Measurements from ENCODE around the gene FOXP1.

The FOXP1 gene

GRCh38 chr3:71583566-71584393, at the start of gene FOXP1:
TSS of gene FOXP1 (minus strand) at chr3:71583728. CDS start at chr3:71198381, 385,347 bp downstream.
- in situ Hi-C loops (cut with MboI; ENCODE audit: low sequenced_read_pairs): no loop called here

GRCh38 chr3:71629711-71630110, 46.2 kb upstream of the FOXP1 start:
- in situ Hi-C loops (cut with MboI; ENCODE audit: low sequenced_read_pairs): no loop called here

GRCh38 chr3:71629289-71629688, 45.8 kb upstream of the FOXP1 start:
- in situ Hi-C loops (cut with MboI; ENCODE audit: low sequenced_read_pairs): no loop called here

DNA sequence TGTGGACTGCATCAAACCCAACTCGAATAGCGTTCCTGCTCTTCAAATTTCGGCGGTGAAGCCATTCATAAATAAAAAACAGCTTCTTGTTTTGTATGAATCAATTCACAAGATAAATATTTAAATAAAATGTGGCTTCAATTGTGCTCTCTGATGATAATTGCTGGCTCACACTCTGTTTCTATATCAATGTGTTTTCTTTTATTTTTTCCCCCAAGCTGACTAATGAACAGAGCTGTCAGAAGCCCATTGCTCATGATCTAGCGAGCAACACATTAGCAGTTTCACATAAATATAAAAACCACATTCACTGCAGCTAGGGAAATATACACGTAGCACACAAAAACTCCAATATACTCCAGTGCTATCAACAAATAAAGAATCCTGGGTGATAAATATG, 45.0 kb upstream of the FOXP1 start:
- in situ Hi-C loops (cut with MboI; ENCODE audit: low sequenced_read_pairs): no loop called here

DNA sequence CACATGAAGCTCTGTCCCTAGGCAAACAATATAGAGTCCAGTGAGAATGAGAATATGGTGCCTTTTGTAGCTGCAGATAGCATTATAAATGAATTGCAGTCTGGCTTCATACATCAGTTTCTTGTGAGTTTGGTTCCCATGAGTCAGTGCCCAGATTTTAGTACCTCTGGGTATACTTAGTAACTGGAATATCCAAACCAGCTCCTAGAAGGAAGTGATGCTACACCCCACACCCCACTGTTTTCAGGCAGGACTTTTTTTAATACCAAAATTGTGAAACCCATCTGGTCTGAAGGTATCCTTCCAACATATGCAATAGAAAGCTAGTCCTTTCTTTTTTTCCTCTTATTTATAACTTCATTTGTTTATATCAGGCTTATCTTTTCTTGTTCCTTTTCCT, 42.1 kb upstream of the FOXP1 start:
- in situ Hi-C loops (cut with MboI; ENCODE audit: low sequenced_read_pairs): no loop called here

- in situ Hi-C loops (cut with MboI; ENCODE audit: low sequenced_read_pairs): no loop called here
These were observed 38.5 kb upstream of the FOXP1 start for GRCh38 chr3:71621825-71622537.

DNA sequence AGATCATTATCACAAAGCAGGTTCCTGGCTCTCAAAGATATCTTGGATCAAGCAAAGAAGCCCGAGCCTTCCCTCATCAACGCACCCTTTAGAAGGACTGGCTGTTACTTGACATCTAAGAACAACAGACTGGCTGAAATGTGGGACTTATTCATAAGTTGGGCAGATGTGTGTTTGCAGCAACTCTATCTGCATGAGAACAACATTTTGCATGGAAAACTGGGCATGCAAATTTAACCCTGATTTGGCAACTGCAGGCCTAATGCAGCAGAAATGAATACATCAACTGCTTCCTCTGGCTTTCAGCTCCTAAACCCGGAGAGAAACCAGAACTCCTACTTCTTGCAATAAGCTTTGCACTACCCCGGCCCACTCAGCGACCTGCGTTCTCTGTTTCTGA, 35.0 kb upstream of the FOXP1 start:
- in situ Hi-C loops (cut with MboI; ENCODE audit: low sequenced_read_pairs): no loop called here

GRCh38 chr3:71616571-71617021, 33.1 kb upstream of the FOXP1 start:
- in situ Hi-C loops (cut with MboI; ENCODE audit: low sequenced_read_pairs): no loop called here

DNA sequence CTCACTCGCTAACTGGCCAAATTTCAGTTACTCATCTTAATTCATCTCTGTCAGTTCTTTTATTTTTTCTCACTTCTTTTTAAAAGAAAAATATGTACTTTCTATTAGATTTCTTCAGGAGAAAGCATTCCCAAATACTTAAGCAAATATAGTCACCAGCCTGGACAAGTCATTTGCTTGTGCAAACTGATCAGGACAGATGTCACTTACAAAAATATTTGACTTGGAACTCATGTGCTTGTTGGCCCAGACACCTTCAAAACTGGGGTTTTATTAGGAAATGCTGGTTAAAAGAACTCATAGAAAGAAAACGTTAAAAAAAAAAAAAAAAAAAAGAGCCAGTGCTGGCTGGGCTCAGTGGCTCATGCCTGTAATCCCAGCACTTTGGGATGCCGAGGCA, 31.3 kb upstream of the FOXP1 start:
- in situ Hi-C loops (cut with MboI; ENCODE audit: low sequenced_read_pairs): no loop called here

DNA sequence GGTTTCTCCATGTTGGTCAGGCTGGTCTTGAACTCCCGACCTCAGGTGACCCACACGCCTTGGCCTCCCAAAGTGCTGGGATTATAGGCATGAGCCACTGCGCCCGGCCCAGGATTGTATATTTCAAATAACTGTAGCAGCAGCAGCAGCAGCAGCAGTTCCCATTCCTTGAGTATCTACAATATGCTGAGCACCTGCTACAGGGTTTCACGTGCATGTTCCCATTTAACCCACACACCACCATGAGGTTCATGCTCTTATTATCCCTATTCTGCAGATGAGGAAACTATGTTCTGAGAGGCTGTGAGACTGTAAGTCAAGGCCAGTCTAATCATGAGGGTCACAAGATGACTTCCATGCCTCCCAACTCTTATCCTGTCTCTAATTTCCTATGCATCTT, 30.9 kb upstream of the FOXP1 start:
- in situ Hi-C loops (cut with MboI; ENCODE audit: low sequenced_read_pairs): no loop called here

DNA sequence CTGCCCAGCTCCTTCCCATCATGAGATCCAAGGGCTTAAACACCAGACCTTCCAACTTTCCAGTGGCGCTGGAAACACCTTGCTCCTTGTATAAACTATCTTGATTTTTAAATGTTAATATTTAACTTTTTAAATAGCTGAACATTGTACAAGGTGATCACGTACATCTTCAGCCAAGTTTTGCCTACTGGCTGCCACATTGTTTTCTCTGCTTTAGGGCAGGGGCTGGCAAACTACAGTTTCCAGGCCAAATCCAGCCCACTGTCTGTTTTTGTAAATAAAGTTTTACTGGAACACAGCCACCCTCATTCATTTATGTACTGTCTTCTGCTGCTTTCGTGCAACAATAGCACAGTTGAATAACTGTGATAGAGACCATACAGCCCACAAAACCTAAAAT, 27.6 kb upstream of the FOXP1 start:
- in situ Hi-C loops (cut with MboI; ENCODE audit: low sequenced_read_pairs): no loop called here

DNA sequence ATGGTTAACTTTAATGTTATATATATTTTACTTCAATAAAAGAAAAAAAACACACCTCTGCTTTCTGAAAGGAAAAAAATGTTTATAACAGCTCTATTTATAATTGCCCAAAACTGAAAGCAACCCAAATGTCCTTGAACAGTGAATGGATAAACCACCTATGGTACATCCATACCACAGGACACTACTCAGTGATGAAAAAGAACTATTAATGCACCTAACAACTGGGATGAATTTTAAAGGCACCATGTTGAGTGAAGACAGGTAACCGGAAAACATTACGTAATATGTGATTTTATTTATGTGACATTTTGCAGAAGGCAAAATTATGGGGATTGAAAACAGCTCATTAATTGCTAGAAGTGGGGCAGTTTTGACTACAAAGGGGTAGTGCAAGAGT, 23.8 kb upstream of the FOXP1 start:
- in situ Hi-C loops (cut with MboI; ENCODE audit: low sequenced_read_pairs): no loop called here

DNA sequence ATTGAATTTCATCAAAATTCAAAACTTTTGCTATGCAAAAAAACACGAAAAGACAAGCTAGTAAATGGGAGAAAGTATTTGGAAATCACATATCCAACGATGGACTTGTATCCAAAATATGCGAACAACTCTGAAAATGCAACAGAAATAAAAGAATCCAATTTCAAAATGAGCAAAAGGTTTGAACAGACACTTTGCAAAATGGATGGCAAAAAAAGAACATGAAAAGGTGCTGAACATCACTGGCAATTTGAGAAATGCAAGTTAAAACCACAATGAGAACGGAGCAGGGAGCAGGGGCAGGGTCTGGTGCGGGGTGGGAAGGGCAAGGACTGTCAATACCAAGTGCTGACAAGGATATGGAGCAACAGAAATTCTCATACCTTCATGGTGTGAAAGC, 23.1 kb upstream of the FOXP1 start:
- in situ Hi-C loops (cut with MboI; ENCODE audit: low sequenced_read_pairs): no loop called here

GRCh38 chr3:71602256-71602655, 18.7 kb upstream of the FOXP1 start:
- in situ Hi-C loops (cut with MboI; ENCODE audit: low sequenced_read_pairs): no loop called here

GRCh38 chr3:71601811-71602210, 18.3 kb upstream of the FOXP1 start:
- in situ Hi-C loops (cut with MboI; ENCODE audit: low sequenced_read_pairs): no loop called here

DNA sequence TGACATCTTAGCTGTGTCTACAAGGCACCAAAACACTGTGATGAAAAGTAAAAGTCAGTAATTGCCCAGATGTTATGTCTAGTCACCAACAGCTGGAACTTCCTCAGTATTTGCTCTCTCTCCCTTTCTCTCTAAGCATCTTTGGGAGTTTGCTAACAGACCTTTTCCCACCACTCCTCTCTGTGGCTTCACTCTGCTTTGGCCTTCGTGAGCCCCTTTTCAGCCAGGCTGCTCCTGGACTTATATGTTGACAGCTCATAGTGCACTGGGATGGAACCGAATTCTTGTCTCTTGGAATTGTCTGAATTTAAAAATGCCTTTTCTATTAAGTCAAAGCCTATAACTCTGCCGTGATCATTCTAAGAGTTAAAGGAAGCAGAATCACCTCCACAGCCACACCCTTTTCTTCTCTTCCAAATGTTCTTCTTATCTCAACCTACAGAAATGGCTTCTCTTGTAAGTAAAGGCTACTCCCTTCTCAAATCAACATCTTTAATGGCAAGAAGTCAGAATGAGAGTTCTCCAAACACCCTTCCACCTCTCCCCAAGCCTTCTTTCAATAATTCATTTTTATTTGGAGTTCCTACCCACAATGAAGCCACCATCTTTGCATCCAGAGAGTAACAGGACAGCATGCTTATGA, 17.2 kb upstream of the FOXP1 start:
- in situ Hi-C loops (cut with MboI; ENCODE audit: low sequenced_read_pairs): no loop called here

GRCh38 chr3:71599416-71599815, 15.9 kb upstream of the FOXP1 start:
- in situ Hi-C loops (cut with MboI; ENCODE audit: low sequenced_read_pairs): no loop called here

DNA sequence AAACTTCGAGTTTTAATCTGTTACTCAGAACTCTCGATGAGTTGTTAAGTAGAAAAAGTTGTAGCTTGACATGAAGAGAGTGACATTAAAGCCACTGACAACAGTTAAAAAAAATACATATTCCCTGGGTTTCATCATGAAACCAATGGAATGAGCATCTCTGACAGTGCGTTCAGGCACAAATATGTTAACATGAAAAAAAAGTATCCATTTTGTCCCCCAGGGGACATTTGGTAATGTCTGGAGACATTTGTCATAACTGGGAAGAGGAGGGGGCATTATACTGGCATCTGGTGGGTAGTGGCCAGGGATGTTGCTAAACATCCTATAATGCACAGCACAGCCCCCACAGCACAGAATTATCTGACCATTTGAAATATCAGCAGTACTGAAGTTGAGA, 14.8 kb upstream of the FOXP1 start:
- in situ Hi-C loops (cut with MboI; ENCODE audit: low sequenced_read_pairs): no loop called here

DNA sequence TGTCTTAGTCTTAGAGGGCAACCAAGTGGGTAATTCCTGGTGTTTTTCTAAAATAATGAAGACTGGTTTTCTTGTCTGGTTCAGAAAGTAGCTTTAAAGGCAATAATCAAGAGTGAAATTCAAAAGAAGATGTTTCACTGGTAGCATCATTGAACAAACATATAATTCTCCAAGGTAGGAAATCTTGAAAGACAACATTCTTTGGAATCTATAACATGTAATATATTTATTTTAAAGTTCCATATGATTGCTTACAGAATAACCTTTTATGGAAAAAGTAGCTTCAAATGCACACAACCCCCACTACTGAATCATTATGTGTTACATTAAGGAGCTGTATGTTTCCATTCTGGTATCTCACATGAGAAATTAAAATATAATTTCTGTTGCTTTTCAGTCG, 13.8 kb upstream of the FOXP1 start:
- in situ Hi-C loops (cut with MboI; ENCODE audit: low sequenced_read_pairs): no loop called here

DNA sequence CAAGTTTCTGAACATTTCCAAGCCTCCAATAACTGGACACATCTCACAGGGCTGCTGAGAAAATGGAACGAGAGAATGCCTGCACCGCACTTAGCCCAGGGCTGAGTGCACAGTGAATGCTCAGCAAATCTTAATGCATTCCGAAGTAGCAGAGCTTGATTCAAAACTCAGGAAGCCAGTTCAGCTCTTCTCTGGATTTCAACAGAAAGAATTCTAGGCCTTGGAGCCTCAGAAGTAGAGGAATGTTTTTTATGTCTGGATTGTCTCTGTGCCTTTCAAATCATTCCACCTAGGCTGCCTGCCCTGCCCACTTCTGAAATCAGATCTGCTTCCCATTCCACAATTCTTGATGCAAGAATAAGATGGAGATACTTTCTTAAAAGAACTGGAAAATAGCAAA, 9.6 kb upstream of the FOXP1 start:
- in situ Hi-C loops (cut with MboI; ENCODE audit: low sequenced_read_pairs): no loop called here

- in situ Hi-C loops (cut with MboI; ENCODE audit: low sequenced_read_pairs): no loop called here
These were observed 7.6 kb upstream of the FOXP1 start for GRCh38 chr3:71591101-71591500.

GRCh38 chr3:71589132-71589531, 5.6 kb upstream of the FOXP1 start:
- in situ Hi-C loops (cut with MboI; ENCODE audit: low sequenced_read_pairs): no loop called here
